Brain microvascular endothelial cell (primary cell): ENCODE measurements around the gene AKT3.

Source experiments
- DNase-seq: peaks from one replicate; pipeline ENCODE4 v3.0.0-alpha.2; 2020
- H3K27ac ChIP-seq: fragments of 250-450 bp; sonication (Bioruptor Pico); 2 replicates; pipeline ENCODE4 v1.5.1; 2020; ENCODE audit warnings: mild to moderate bottlenecking, moderate library complexity
- H3K27me3 ChIP-seq: fragments of 250-450 bp; sonication (Bioruptor Pico); replicated peaks from 2 replicates; pipeline ENCODE4 v1.5.1; 2020; ENCODE audit warnings: mild to moderate bottlenecking
- H3K36me3 ChIP-seq: fragments of 250-450 bp; sonication (Bioruptor Pico); replicated peaks from 2 replicates; pipeline ENCODE4 v1.5.1; 2020; ENCODE audit warnings: mild to moderate bottlenecking
- H3K4me3 ChIP-seq: 2 replicates; pipeline ENCODE4 v1.5.1; 2011; ENCODE audit warnings: low read depth, mild to moderate bottlenecking, control low read depth, low read length, moderate library complexity
- in situ Hi-C: cut with HindIII; loops from 2 replicates; pipeline ENCODE4 v1.10.0; 2017; ENCODE audit warnings: low sequenced_read_pairs, low pct_ligation_motif_present
- TF ChIP-seq, protein P1 (sequence below): IDR thresholded peaks from 2 replicates; pipeline ENCODE4 v1.5.1; 2011; ENCODE audit warnings: low read depth, mild to moderate bottlenecking, moderate library complexity, low read length, control low read depth, inconsistent platforms; ENCODE audit errors: missing control alignments

Gene AKT3

DNA sequence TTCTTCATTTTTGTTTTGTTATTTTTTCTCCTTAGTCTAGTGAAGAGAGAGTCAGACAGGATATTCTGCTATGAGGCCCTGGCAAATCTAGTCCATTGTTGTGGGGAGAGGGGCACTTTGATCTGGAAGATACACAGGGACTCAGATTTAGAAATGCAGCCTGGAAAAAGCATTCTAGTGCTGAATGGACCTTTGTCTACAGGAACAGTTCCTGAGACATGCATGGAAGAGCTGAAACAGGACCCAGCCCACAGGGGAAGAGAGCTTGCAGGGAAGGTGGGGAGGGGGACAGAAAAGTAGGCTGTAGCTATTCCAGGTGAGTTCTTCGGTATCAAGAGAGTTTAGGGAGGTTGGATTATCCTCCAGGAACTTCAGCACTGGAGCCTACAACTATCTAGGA lies 98.5 kb downstream of the AKT3 start:
- Histone ChIP-seq H3K27ac (no peak overlapping the region), H3K27me3 (no peaks in the 10 kb centered on the region), H3K36me3 (no peaks in the 10 kb centered on the region), H3K4me3 (no peak overlapping the region)
- TF ChIP-seq, protein P1, sequence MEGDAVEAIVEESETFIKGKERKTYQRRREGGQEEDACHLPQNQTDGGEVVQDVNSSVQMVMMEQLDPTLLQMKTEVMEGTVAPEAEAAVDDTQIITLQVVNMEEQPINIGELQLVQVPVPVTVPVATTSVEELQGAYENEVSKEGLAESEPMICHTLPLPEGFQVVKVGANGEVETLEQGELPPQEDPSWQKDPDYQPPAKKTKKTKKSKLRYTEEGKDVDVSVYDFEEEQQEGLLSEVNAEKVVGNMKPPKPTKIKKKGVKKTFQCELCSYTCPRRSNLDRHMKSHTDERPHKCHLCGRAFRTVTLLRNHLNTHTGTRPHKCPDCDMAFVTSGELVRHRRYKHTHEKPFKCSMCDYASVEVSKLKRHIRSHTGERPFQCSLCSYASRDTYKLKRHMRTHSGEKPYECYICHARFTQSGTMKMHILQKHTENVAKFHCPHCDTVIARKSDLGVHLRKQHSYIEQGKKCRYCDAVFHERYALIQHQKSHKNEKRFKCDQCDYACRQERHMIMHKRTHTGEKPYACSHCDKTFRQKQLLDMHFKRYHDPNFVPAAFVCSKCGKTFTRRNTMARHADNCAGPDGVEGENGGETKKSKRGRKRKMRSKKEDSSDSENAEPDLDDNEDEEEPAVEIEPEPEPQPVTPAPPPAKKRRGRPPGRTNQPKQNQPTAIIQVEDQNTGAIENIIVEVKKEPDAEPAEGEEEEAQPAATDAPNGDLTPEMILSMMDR, result no peak
- in situ Hi-C loops, result no loop called here
- DNase-seq, result no peak

DNA sequence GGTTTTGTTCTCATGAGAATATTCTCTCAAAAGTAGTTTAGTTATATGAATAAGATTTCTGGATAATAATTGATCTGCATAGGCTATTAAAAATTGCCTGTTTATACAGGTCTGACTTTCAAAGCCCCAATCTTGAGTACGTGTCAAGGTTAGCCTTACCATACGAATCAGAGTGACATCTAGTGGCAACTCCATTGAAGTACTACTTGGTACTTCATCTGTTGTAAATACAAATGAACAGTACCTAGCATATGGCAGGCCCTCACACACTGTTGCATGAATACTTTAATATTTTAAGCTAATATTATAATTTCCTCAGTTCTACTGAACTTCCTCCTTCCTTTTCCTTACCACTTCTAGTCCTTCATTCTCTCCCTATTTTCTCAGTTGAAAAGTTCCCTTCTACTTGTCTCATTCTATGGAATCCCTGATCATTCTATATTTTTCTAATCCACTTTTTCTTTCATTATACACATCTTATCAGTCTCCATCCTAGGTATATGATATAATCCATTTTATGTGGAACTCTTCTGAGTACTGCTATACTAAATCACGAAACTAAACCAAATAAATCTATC lies 101.2 kb downstream of the AKT3 start:
- in situ Hi-C loops, result no loop called here
- H3K27ac ChIP-seq, result no peak overlapping the region
- no peak overlapping the region for H3K4me3 ChIP-seq
- peak; percentile 74 for DNase-seq
- H3K27me3 ChIP-seq, result no peaks in the 10 kb centered on the region
- TF ChIP-seq, protein P1, result peak; percentile 67
- no peaks in the 10 kb centered on the region for H3K36me3 ChIP-seq

DNA sequence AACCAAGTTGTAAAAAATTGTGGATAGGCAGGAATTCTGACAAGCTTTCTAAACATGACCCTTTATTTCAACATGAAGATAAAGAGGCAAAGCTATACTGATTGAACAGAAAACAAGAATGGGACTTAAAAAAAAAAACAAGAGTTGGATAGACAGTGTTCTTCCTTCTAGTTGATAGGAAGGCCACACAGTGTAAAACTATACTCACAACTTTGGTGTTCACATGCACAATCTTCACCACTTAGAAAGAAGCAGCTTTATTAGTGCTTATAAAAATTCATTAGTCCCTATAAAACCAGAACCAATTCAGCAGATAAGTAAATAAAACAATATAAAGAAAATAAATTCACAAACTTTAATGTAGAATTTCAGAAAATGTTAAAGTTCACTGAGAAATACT lies 101.8 kb downstream of the AKT3 start:
- no peak for DNase-seq
- TF ChIP-seq, protein P1, result no peak
- no peaks in the 10 kb centered on the region for H3K36me3 ChIP-seq
- H3K4me3 ChIP-seq, result no peak overlapping the region
- H3K27me3 ChIP-seq, result no peaks in the 10 kb centered on the region
- H3K27ac ChIP-seq, result no peak overlapping the region
- in situ Hi-C loops, result no loop called here

DNA sequence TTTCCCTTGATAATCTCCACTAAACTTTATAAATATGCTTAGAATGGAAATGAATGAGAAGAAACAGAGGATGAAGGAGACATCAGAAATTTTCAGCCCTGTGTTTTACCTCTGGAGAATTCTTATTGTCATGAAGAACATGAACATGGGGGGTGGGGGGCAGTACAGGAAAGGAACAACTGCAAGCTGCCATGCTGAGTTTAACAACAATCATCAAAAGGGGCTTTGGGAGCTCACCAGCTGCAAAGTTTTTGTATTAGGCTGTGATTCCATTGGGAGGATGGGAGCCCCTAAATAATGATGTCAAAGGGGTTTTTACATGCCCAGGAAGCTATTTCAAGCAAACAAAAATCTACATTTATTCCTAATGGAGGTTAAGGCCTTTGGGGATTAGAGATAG lies 103.3 kb downstream of the AKT3 start:
- Histone ChIP-seq H3K27me3 (no peaks in the 10 kb centered on the region), H3K27ac (no peak overlapping the region), H3K36me3 (no peaks in the 10 kb centered on the region), H3K4me3 (no peak overlapping the region)
- in situ Hi-C loops, result no loop called here
- DNase-seq, result no peak
- TF ChIP-seq, protein P1, result no peak

DNA sequence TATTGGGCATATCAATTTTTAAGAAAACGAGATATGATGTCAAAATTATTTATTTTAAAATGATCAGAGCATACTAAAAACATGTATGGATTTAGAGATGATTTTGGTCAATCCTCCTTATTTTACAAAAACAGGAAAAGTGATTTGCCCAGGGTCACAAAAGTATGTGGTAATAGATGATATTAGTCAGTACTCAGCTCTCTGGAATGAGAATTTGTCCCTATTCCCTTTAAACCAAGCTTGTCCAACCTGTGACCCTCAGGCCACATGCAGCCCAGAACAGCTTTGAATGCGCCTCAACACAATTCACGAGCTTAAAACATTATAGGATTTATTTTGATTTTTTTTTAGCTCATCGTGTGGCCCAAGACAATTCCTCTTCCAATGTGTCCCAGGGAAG lies 104.7 kb downstream of the AKT3 start:
- no peaks in the 10 kb centered on the region for H3K36me3 ChIP-seq
- no peak overlapping the region for H3K27ac ChIP-seq
- in situ Hi-C loops, result no loop called here
- no peak overlapping the region for H3K4me3 ChIP-seq
- peak; percentile 24 for DNase-seq
- H3K27me3 ChIP-seq, result no peaks in the 10 kb centered on the region
- TF ChIP-seq, protein P1, result no peak

DNA sequence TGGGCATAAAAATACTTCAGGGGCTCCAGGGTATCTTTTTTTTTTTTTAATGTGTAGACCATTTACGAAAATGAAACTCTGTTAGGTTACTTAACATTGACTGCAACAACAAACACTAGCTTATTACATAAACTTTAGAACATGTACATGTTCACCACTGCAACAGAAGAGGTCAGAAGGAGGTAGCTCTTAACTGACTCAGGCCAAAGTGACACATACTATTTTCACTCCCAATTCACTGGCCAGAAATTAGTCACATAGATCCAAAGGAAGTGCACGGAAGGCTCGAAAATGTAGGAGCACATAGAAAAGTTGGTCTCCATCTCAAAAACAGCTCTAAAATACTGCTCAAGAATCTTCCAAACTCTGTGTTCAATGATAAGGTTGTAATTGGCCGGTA lies 107.2 kb downstream of the AKT3 start:
- TF ChIP-seq, protein P1, result no peak
- in situ Hi-C loops, result no loop called here
- H3K27me3 ChIP-seq, result no peaks in the 10 kb centered on the region
- DNase-seq, result peak; percentile 87
- peak overlapping the region; percentile 80 for H3K27ac ChIP-seq
- no peak overlapping the region for H3K4me3 ChIP-seq
- H3K36me3 ChIP-seq, result no peaks in the 10 kb centered on the region
